SKM-1 treated with dmso at 0.1 percent for 144 hours (cell line): ENCODE results near the gene SOX1.

Experiments used
- DNase-seq: peaks from one replicate; lab custom pipeline; 2025; ENCODE audit not compliant: unreplicated experiment; lab: John Stamatoyannopoulos, UW

The SOX1 gene

GRCh38 chr13:112071723-112072533 is 5.0 kb downstream of the SOX1 start:
- DNase-seq = no peak

DNA sequence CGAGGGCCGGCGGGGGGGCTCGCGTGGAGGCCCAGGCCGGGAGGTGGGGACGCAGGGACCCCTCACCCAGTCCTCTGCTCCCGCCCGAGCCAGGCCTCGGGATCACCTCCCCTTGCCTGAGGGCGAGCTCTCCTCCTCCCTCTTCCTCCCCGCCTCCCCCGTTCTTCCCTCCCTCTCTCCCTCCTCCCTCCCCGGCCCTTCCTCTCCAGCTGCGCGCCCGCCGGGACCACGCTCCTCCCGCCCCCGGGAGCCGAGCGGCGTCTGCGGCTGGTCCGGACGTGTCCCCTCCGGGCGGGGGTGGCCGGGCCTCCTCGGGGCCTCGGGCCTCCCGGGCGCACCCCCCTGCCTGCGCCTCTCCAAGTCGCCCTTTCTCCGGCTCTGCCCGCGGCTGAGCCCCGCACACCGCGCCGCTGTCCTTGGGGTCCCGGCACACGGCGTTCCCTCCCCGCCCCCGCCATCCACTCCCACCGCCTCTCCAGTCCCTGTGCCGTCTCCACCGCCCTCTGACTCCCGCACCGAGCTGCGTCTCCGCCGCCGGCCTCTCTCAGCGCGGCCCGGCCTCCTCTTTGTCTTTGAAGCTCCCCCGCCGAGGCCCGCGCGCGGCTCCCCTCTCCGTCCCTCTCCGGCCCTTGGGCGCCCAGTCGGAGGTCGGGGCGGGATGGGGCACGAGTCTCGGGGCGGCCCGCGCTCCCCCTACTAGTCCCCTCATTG is 5.7 kb downstream of the SOX1 start:
- no peak for DNase-seq

DNA sequence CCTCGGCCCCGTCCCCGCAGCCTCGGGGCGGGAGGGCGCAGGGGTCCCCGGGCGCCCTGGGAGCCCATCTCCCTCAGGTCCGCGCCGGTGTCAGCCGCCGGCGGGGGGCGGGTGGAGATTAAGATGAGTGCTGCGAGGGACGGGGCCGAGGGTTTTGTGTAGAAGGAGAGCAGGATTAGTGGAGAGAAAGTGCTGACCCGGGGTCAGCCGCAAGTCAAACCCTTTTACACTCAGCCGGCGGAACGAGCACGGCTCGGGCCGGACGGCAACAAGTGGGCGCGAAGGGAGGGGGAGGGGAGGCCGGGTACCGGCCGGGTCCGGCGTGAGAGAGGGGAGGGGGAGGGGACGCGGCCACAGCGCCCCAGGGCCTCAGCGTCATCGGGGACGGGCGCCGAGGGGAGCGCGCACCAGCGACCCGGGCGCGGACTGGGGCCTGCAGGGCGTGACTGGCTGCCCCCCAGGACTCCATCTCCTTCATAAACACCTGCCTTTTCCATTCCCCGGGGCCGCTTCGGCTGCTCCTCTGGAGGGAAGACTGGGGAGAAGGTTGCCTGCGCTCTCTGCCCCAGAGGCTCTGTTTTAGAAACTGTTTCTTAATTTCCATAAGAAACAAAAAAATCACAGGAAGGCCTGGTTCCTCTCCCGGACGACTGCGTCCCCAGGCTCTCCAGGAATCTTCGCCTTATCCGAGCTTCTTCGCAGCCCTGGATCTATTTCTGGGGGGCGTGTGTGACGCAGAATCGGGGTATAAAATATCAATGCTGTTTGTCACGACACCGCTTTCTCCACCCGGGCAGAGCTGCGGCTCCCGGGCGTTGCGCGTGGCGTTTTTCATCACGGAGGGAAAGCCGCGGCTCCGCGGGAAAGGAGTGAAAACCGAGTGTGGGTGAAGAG is 6.5 kb downstream of the SOX1 start:
- DNase-seq = no peak

DNA sequence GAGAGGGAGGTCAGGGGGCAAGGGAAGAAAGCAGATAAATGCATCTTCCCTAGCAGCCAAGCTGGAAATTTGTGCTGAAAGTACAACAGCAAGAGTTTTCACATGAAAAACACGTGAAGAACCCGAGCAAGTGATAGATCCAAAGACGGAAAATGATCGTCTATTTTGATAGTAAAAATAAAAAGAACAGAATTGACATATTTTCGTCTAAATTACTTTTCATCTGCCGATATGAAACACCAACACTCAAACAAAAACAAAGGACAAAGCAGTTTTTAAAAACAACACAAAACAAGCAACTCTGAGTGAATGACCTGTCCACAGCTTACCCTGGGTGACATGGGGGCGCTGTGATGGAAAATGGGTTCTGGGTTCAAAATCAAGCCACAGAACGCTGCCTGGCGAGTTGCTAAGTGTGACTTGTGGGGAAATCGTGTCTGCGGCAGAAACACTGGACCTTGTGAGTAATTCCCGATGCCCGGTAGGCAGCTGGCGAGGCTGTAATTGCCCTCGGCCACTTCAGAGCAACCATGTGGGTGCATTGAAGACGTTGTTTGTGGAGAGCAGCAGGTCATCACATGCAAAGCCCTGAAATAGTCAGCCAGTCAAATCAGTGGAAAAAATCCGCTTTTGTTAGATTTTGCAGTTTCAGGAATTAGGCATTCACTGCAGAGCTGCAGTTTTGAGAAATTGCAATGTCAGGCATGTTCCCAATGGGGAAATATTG is 7.4 kb downstream of the SOX1 start:
- no peak for DNase-seq

- no peak for DNase-seq
Measured at GRCh38 chr13:112077729-112078128, 10.8 kb downstream of the SOX1 start.

DNA sequence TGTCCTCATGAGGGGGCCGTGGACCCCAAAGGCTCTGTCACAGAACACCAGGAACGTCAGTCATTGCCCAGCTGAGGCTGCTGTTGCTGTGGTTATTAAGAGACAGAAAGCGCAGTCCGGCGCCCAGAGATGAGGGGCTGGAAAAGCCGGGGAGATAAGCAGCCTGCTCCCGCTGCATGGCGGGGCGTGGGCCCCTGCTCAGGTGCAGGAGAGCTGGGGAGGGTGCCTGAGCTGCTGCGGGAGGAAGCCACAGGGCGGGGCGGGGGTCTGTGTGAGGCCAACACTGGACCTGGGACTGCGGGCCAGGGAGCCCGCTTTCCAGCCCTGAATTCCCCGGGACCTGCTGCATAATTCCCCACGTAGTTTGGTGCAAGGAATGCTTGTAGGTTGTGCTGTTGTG is 11.3 kb downstream of the SOX1 start:
- DNase-seq = no peak

DNA sequence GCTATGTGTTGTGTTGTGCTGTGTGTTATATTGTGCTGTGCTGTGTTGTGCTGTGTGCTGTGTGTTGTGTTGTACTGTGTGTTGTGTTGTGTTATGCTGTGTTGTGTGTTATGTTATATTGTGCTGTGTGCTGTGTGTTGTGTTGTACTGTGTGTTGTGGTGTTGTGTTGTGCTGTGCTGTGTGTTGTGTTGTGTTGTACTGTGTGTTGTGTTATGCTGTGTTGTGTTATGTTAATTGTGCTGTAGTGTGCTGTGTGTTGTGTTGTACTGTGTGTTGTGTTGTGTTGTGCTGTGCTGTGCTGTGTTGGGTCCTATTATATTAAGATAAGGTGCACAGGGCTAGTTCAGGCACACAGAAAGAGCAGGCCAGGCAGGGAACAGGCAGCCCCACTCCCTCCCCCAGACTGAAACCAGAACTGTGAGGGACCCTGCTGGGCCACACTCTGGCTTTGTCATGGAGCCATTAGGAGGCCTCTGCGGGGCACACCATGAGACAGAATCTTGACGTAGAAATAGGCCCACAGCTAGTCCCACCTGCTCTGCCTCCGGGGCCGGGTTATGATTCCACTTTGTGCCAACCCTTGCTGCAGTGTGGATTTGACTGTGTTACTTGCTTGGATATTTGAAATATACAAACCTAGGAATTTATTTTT is 12.1 kb downstream of the SOX1 start:
- no peak for DNase-seq

- DNase-seq = no peak
Measured at GRCh38 chr13:112079696-112080095, 12.7 kb downstream of the SOX1 start.

DNA sequence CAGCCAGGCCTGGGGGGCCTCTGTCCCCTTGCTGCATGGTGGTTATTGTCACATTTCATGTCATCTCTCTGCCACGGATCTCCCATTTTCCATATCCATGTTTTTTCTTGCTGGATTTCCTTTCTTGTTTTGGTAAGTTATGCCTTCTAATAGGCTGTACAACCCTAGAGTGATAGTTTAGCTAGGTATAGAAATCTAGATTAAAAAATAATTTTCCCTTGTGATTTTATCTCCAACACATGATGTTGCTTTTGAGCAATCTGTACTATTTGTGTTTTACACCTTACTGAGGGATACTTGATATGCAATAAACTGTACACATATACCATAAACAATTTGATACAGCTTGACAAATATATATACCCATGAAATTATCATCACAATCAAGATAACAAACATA is 17.0 kb downstream of the SOX1 start:
- no peak for DNase-seq

- no peak for DNase-seq
Measured at GRCh38 chr13:112092453-112092852, 25.5 kb downstream of the SOX1 start.

DNA sequence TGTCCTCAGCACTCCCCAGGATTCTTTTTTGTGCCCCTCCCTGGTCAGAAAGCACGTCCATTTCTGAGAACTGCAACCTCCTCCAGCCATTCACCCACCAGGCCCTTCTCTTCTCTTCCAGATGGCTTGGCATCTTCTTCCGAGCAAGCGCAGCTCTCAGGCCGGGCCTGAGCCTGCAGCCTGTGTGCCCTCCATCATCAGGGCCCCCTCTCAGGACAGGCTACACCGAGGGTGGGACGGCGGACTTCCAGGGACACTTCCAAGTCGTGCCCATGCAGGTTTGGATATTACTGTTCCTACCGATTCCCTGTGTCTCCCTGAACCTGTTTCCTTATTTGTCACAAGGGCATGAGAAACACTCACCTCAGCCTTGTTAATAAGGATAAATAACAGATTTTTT is 28.4 kb downstream of the SOX1 start:
- no peak for DNase-seq

DNA sequence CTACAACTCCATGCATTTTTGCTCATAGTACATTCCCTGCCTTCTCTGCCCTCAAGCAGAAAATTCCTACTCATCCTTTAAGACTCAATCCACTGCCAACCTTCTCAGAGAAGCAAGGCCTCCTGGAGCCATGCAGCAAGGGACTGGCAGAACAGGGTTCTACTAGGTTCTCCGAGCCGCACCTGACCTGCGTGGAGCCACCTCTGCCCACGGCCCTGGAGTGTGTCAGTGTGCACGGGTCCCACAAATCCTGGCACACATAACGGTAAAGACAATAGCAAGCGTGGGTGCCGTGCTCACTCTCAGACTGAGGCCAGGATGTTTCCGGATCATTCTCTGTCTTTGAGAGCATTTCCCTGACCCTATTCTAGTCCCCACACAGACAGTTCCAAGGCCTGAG is 30.0 kb downstream of the SOX1 start:
- no peak for DNase-seq

- DNase-seq = no peak
Measured at GRCh38 chr13:112097770-112098169, 30.8 kb downstream of the SOX1 start.

GRCh38 chr13:112098699-112099098 is 31.8 kb downstream of the SOX1 start:
- DNase-seq = no peak

DNA sequence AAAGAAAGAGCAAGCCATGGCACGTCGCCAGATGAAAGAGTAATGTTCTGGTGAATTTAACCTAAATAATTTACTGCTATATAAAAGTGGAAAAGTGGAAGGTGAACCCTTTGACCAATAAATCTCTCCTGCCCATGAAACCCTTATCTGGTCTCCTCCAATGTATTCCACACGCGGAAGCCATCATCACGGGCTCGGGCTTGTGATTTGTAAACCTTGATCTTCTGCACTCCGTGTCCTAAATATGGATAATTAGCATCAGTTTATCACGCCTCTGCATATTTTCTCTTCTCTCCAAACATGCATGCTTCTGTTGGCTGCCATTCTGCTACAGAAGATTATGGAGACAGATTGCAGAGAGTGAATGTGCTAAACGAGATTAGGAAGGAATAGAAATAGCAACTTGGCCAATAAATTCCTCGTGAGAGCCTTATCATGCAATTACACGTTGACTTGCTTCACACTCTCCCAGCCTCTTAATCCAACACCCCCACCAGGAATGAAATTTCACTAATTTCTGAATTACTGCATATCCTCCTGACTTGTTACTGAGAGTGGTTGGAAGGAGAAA is 34.5 kb downstream of the SOX1 start:
- DNase-seq = no peak

- DNase-seq = no peak
Measured at GRCh38 chr13:112102243-112102642, 35.3 kb downstream of the SOX1 start.

- no peak for DNase-seq
Measured at GRCh38 chr13:112103260-112103838, 36.4 kb downstream of the SOX1 start.

- DNase-seq = no peak
Measured at GRCh38 chr13:112103961-112104880, 37.3 kb downstream of the SOX1 start.

GRCh38 chr13:112104881-112105234 is 37.9 kb downstream of the SOX1 start:
- no peak for DNase-seq
